Aorta (tissue), 5 donors: ENCODE data around the gene RABGAP1L. TPM values are rescaled to one million over a fixed set of nuclear protein-coding genes. Genes with fewer than 3 reads are reported as not detected.
"Not testable (repeated sequence)": the region's sequence is repeated elsewhere in the genome, so short reads cannot be mapped to it uniquely, and the experiment has no call there.

Experiments
- ATAC-seq: fragments of 200-7000 bp; cut with Tn5 transposase; one replicate; pipeline ENCODE4 v1.9.1; 2022; ENCODE audit warnings: moderate library complexity; ENCODE audit not compliant: low FRiP score
- DNase-seq, 2 donors: peaks; one replicate each; pipeline ENCODE4 v3.0.0-alpha.2; 2020
- H3K27ac ChIP-seq, 2 donors: one replicate each; pipeline ENCODE4 v1.5.1; 2013; ENCODE audit warnings: low read length in 2 of 2, mild to moderate bottlenecking in 2 of 2, moderate library complexity in 2 of 2, control low read depth in 1 of 2, inconsistent platforms in 1 of 2, low read depth in 1 of 2
- H3K27me3 ChIP-seq, 2 donors: one replicate each; pipeline ENCODE4 v1.6.1; 2013; ENCODE audit warnings: control low read depth in 1 of 2, low read length in 1 of 2, mild to moderate bottlenecking in 1 of 2, moderate library complexity in 1 of 2; ENCODE audit not compliant: insufficient read depth in 2 of 2, control insufficient read depth in 1 of 2
- H3K36me3 ChIP-seq, 2 donors: one replicate each; pipeline ENCODE4 v1.6.1; 2013; ENCODE audit warnings: control low read depth in 1 of 2, low read length in 1 of 2, mild to moderate bottlenecking in 1 of 2; ENCODE audit not compliant: insufficient read depth in 2 of 2, control insufficient read depth in 1 of 2
- H3K4me1 ChIP-seq, 2 donors: one replicate each; pipeline ENCODE4 v1.6.1; 2013; ENCODE audit warnings: low read length in 2 of 2, control low read depth in 1 of 2, mild to moderate bottlenecking in 1 of 2, moderate library complexity in 1 of 2; ENCODE audit not compliant: insufficient read depth in 2 of 2, control insufficient read depth in 1 of 2
- H3K4me3 ChIP-seq, 2 donors: one replicate each; pipeline ENCODE4 v1.5.1; 2013; ENCODE audit warnings: low read length in 2 of 2, control low read depth in 1 of 2, mild to moderate bottlenecking in 1 of 2
- H3K9me3 ChIP-seq: one replicate; pipeline ENCODE4 v1.6.1; 2013; ENCODE audit warnings: mild to moderate bottlenecking, low read length; ENCODE audit not compliant: control insufficient read depth
- WGBS, 2 donors: extraction: QIAGEN DNeasy Blood & Tissue Kit; methylation state at CpG; one replicate each; pipeline ENCODE4 v1.1.7; 2013; 5-methylcytosine and 5-hydroxymethylcytosine counted together
- intact Hi-C, 2 donors: fragments of 100-400 bp; cut with DNase I; formaldehyde crosslinking; loops; one replicate each; pipeline versions ENCODE4 v1.14.2 to v1.15.0; 2022
- polyA plus RNA-seq, 2 donors: library from polyadenylated mRNA; stranded (reverse); fragments of 200-250 nt; gene quantifications; one replicate each; pipeline ENCODE4 v1.2.3, GENCODE V29; 2013
- total RNA-seq, 2 donors: library from RNA; stranded (reverse); fragmentation: NEBNext Ultra II Directional; extraction: Animal tissue kit (Norgen Biotek cat#: 25700); gene quantifications; one replicate each; pipeline ENCODE4 v1.2.1, GENCODE V29; 2021
- donor health status: healthy with polysubstance abuse.
- donor health status: Bipolar disorder and iron deficiency.
- donor health status: DM: no; HTN: no; CAD: no.
- donor health status: DM: no; HTN: no; CAD: no.
- donor health status: DM: yes; HTN: yes; CAD: no.

The RABGAP1L gene
- total and polyA plus RNA-seq, 4 donors = 14.8 to 56.4 (median 38.4) TPM

DNA sequence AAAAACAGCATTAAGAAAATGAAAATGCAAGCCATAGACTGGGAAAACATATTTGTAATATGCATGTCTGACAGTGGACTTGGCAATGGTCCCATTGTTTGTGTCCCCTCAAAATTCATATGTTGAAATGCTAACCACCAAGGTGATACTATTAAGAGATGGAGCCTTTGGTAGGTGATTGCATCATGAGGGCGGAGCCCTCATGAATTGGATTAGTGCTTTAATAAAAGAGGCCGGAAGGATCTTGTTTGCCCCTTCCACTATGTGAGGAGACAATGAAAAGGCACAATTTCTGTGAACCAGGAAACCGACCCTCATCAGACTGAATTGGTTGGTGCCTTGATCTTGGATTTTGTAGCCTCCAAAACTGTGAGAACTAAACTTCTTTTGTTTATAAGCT is 520.8 kb downstream of the RABGAP1L start:
- no peak for ATAC-seq
- H3K4me1 ChIP-seq = no peaks in the 10 kb centered on the region
- H3K4me3 ChIP-seq = no peak overlapping the region
- H3K27ac ChIP-seq = no peak overlapping the region
- no peaks in the 10 kb centered on the region for H3K9me3 ChIP-seq
- WGBS, 2 donors = 96% methylated on average over 3 of the region's 3 CpGs
- H3K27me3 ChIP-seq = no peaks in the 10 kb centered on the region
- H3K36me3 ChIP-seq = no peaks in the 10 kb centered on the region
- intact Hi-C loops = no loop called here
- DNase-seq = no peak

DNA sequence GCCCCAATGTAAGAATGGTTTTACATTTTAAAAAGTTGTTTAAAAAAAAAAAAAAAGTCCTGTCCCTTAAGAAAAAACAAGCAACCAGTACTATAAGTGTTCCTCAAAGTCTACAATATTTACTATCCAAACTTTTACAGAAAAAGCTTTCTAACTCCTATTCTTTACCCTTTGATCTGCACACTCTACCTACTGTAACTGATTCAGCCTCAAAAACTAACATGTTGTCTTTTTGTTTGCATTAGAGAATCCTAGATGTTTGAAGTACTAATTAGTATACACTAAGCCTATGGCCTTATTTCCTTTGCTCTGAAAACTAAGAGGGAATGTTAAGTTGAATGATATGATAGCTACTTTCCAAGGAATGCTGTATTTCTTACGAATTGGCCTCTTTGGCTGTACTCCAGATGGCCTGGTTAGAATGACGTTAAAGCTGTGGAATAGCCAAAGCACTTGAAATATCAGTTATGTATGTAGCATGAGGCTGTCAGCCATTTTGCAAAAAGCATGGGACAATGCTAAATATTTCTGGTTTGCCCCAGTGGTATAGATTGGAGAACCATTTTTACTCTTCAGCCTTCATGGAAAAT is 523.2 kb downstream of the RABGAP1L start:
- H3K27ac ChIP-seq = no peak overlapping the region
- no peaks in the 10 kb centered on the region for H3K36me3 ChIP-seq
- DNase-seq = no peak
- H3K4me3 ChIP-seq = no peak overlapping the region
- no peak for ATAC-seq
- 3 to 4% methylated on average over 2 of the region's 2 CpGs for WGBS, 2 donors
- intact Hi-C loops = no loop called here
- no peaks in the 10 kb centered on the region for H3K27me3 ChIP-seq
- H3K4me1 ChIP-seq = no peaks in the 10 kb centered on the region
- H3K9me3 ChIP-seq = no peaks in the 10 kb centered on the region

DNA sequence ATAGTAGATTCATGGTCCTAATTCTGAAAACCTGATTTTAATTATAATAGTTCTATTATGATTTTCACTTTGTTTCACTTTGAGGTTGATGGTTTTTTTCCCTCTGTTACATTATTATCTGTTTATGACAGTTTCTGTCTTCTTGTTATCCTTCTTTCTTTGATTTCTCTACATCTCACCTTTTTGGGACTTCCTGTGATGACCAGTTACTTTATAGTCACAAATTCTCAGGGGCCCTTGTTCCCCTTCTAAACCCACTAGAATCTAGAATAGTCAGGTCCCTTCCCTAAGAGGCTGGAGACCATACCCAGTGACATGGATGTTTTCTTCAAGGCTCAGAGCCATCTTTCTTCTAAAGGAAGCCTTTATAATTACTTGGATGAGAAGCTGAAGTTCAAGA is 526.9 kb downstream of the RABGAP1L start:
- Histone ChIP-seq H3K4me3 (no peak overlapping the region), H3K4me1 (no peaks in the 10 kb centered on the region), H3K36me3 (no peaks in the 10 kb centered on the region), H3K27ac (no peak overlapping the region), H3K27me3 (no peaks in the 10 kb centered on the region), H3K9me3 (no peaks in the 10 kb centered on the region)
- DNase-seq (no peak), ATAC-seq (no peak)
- intact Hi-C loops = no loop called here

DNA sequence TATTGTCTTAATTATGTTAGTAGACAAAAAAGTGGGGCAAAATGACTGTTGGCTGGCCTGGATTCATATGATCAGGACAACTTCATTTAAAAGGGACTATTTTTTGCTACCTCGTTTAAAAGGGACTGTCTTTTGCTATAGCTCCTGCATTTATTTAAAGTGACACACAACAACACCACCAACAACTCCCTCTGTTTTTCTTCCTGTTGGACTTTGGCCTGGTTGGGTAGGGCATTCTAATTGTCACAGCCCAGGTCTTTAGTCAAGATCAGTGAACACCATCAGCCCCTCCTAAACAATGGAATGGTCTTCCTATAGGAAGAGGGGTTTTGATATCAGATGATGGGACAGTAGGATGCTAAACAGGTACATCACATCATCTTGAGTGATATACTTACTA is 530.2 kb downstream of the RABGAP1L start:
- Histone ChIP-seq H3K4me1 (no peaks in the 10 kb centered on the region), H3K36me3 (no peaks in the 10 kb centered on the region), H3K4me3 (no peak overlapping the region), H3K27me3 (no peaks in the 10 kb centered on the region), H3K27ac (no peak overlapping the region), H3K9me3 (no peaks in the 10 kb centered on the region)
- no peak for DNase-seq
- no peak for ATAC-seq
- intact Hi-C loops = no loop called here
- 78 to 100% methylated on average over 1 of the region's 1 CpG for WGBS, 2 donors

DNA sequence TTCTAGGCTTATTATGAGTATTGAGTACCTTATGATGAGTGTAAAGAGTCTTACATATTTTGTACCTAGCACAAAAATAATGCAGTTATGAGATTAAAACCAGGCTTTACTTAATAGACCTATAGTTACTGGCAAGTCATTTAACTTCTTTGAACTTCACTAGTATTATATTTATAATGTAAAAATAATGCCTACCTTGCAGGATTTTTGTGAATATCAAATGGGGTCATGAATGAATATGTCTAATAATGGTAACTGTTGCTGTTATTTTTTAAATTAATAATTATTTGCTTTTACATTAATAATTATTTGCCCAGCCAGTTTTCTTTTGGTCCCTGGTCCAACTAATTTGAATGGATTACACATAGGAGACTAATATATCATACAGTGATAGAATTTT is 530.9 kb downstream of the RABGAP1L start:
- DNase-seq = no peak
- H3K4me3 ChIP-seq = no peak overlapping the region
- intact Hi-C loops = no loop called here
- H3K27me3 ChIP-seq = no peaks in the 10 kb centered on the region
- H3K9me3 ChIP-seq = no peaks in the 10 kb centered on the region
- no peaks in the 10 kb centered on the region for H3K36me3 ChIP-seq
- ATAC-seq = no peak
- no peak overlapping the region for H3K27ac ChIP-seq
- H3K4me1 ChIP-seq = no peaks in the 10 kb centered on the region

DNA sequence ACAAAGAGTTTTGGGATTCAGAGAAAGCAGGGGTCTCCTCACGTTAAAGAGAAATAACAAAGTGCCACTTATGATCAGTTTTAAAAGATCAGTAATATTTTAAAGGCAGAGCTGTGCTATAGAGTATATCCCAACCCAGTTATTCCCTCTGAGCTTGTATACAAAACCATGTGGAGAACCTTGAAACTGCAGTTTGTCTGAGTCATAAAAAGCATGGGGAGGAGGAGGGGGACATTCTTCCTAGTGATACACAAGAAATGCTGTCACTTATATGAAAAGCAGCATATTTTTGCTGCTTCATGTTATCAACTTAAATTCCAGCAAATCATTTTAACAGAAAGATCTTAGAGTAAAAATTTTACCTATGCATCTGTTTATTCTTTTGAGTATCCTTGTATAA is 533.0 kb downstream of the RABGAP1L start:
- H3K9me3 ChIP-seq = no peaks in the 10 kb centered on the region
- H3K36me3 ChIP-seq = no peaks in the 10 kb centered on the region
- H3K27me3 ChIP-seq = no peaks in the 10 kb centered on the region
- ATAC-seq = no peak
- H3K4me3 ChIP-seq = no peak overlapping the region
- H3K27ac ChIP-seq = no peak overlapping the region
- 54 to 76% methylated on average over 1 of the region's 1 CpG for WGBS, 2 donors
- DNase-seq = no peak
- intact Hi-C loops = no loop called here
- H3K4me1 ChIP-seq = no peaks in the 10 kb centered on the region

DNA sequence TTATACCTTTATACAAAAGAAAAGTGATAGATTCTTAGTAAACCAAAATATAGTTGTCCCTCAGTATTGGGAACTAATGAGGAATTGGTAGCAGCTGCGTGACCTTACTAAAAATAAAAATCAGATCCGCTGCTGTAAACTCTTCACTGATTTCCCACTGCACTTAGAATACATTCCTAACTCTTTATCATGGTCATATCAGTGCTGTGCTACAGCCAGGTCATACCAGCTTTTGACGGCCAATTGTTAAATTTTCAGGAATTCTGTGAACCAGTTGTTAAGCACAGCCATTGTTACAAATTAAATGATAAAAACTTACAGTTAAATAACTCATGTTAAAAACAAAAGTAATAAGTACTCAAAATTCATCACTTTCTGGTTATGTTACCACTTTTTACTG is 533.8 kb downstream of the RABGAP1L start:
- DNase-seq (no peak), ATAC-seq (no peak)
- Histone ChIP-seq H3K36me3 (no peaks in the 10 kb centered on the region), H3K27me3 (no peaks in the 10 kb centered on the region), H3K4me3 (no peak overlapping the region), H3K4me1 (no peaks in the 10 kb centered on the region), H3K9me3 (no peaks in the 10 kb centered on the region), H3K27ac (no peak overlapping the region)
- WGBS, 2 donors = 39 to 58% methylated on average over 3 of the region's 3 CpGs
- intact Hi-C loops = no loop called here

DNA sequence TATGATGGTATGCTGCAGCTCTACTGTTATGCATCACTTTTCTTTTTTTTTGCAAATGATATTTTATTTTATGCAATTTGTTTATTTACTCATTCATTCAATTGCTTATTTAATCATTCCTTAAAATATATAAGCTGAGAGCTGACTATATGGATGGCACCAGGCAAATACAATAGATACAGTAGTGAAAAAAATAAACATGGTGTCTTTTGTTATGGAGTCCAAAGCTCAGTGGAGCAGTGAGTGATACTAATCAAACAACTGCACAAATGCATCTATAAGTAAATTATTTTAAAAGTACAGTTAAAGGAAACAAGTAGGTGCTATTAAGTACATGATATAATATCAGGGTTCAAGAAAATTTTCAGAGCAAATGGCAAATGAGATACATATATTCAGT is 534.2 kb downstream of the RABGAP1L start:
- H3K27me3 ChIP-seq, H3K9me3 ChIP-seq, H3K36me3 ChIP-seq, H3K4me3 ChIP-seq, H3K27ac ChIP-seq, ATAC-seq, H3K4me1 ChIP-seq, intact Hi-C loops, DNase-seq: not testable (repeated sequence)

DNA sequence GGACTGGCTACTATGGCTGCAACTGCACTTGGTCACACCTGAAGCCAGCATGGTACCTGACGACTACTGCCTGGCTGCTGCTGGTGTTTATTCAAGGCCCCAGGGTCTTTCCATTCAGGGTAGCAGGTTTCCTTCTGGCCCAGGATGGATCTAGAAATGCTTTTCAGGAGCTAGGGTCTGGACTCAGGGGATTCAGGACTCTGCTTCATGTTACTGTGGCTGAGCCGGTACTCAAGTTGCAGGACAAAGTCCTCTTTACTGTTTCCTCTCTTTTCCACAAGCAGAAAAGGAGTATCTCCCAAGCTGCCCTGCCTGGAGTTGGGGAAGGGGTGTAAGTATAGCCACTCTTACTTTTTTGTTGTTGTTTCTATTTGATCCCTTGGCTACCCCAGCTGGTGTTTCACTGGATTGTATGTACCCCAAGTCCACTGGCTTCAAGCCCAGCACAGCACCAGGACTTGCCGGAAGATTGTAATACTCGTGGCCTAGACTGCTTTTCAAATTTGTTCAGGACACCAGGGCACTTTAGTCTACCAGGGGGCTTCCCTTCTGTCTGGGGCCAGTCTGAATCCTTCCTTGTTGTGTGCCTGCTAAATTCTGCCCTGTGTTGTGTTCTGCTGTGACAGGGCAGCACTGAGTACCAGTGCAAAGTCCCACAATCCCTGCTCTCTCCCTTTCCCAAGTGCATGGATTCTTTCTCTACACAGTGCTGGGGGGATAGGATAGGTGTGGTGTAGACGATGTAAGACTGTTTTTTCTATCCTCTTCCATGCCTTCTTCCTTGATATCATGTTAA is 536.9 kb downstream of the RABGAP1L start:
- Histone ChIP-seq H3K4me1 (no peaks in the 10 kb centered on the region), H3K4me3 (no peak overlapping the region), H3K9me3 (no peaks in the 10 kb centered on the region), H3K27ac (no peak overlapping the region), H3K36me3 (no peaks in the 10 kb centered on the region), H3K27me3 (no peaks in the 10 kb centered on the region)
- ATAC-seq (no peak), DNase-seq (no peak)
- 79 to 81% methylated on average over 5 of the region's 5 CpGs for WGBS, 2 donors
- intact Hi-C loops = no loop called here
